SU-DHL-6 (cell line): ENCODE results near the gene SLC9A5.

Source experiments
- CTCF ChIP-seq: fragments of 200-600 bp; sonication (generic); IDR thresholded peaks from one replicate; pipeline ENCODE4 v1.5.1; 2017; ENCODE audit warnings: antibody characterized with exemption, mild to moderate bottlenecking, low read length, moderate library complexity; ENCODE audit not compliant: insufficient read depth, poor library complexity, severe bottlenecking
- EZH2phosphoT487 ChIP-seq: fragments of 200-600 bp; sonication (generic), shearing (Covaris generic); conservative IDR thresholded peaks from 2 replicates; pipeline ENCODE4 v1.6.1; 2018; ENCODE audit warnings: mild to moderate bottlenecking, antibody characterized with exemption, low read length, moderate library complexity, mixed read lengths

- TF ChIP-seq CTCF (no peak), EZH2phosphoT487 (no peak)
Measured at GRCh38 chr16:67238806-67239470, 9.8 kb upstream of the SLC9A5 start.
